Activated naive CD8-positive, alpha-beta T cell treated with anti-CD3 and anti-CD28 coated beads, Interleukin-2, amount 10 ng/mL, durations not matched to agents 7 days and 5 days (primary cell): Measurements from ENCODE around the gene EEA1. TPM values are rescaled to one million over a fixed set of nuclear protein-coding genes. Genes with fewer than 3 reads are reported as not detected.

Experiments
- ATAC-seq: fragments of 150-1000 bp; cut with Tn5 transposase; one replicate; pipeline ENCODE4 v1.10.0; 2021; ENCODE audit warnings: low read depth, moderate library complexity
- POLR2A ChIA-PET: fragments of 350-600 bp; sonication (Branson Sonifier 250); formaldehyde crosslinking; loops from one replicate; lab custom pipeline; 2021; ENCODE audit warnings: antibody characterized with exemption; lab: Charles Lee
- DNase-seq: peaks from one replicate; pipeline ENCODE4 v3.0.0; 2021
- H3K27ac Mint-ChIP-seq: one replicate; pipeline ENCODE4 v1.8.0; 2022; ENCODE audit warnings: mild to moderate bottlenecking, mixed read lengths
- H3K27me3 Mint-ChIP-seq: one replicate; pipeline ENCODE4 v1.8.0; 2022; ENCODE audit warnings: mild to moderate bottlenecking, moderate library complexity, mixed read lengths
- H3K36me3 Mint-ChIP-seq: one replicate; pipeline ENCODE4 v1.8.0; 2021; ENCODE audit warnings: mild to moderate bottlenecking, mixed read lengths
- H3K4me1 Mint-ChIP-seq: one replicate; pipeline ENCODE4 v1.8.0; 2021; ENCODE audit warnings: mixed read lengths
- H3K4me3 Mint-ChIP-seq: one replicate; pipeline ENCODE4 v1.8.0; 2022; ENCODE audit warnings: mild to moderate bottlenecking, moderate library complexity, mixed read lengths
- H3K9me3 Mint-ChIP-seq: one replicate; pipeline ENCODE4 v1.8.0; 2021; ENCODE audit warnings: mixed read lengths
- total RNA-seq, 2 experiments: library from RNA; stranded (reverse); gene quantifications; one replicate each; pipeline ENCODE4 v1.2.3, GENCODE V29; 2021

Gene EEA1
- total RNA-seq, 2 experiments from 2014 or later = 15.4 to 16.0 TPM

DNA sequence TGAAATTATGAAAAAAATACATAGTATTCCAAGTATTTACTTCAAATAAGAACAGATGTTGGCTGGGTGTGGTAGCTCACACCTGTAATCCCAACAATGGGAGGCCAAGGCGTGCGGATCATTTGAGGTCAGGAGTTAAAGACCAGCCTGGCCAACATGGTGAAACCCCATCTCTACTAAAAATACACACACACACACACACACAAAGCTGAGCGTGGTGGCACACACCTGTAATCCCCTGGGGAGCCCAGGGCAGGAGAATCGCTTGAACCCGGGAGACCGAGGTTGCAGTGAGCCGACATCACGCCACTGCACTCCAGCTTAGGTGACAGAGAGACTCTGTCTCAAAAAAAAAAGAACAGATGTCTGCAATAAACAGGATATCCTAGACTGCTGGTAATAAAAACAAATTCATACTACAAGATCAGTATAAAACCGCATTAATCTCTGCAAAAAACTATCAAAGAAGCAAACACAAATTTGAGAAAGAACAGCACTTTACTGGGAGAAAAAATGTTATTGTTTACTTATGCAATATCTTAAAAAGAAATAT lies 23.8 kb downstream of the EEA1 start:
- DNase-seq (no peak), ATAC-seq (no peak)
- Mint-ChIP-seq H3K36me3 (peaks cover 27% of the 10 kb centered on the region), H3K4me3 (no peak overlapping the region), H3K4me1 (peaks cover 19% of the 10 kb centered on the region), H3K27me3 (no peaks in the 10 kb centered on the region), H3K9me3 (peaks cover 1% of the 10 kb centered on the region), H3K27ac (no peak overlapping the region)
- POLR2A ChIA-PET = interaction anchor here (1.5 kb wide), 1 partner anchor 23 kb away, joined by 5 read pairs; the partner anchor contains the start of gene EEA1

DNA sequence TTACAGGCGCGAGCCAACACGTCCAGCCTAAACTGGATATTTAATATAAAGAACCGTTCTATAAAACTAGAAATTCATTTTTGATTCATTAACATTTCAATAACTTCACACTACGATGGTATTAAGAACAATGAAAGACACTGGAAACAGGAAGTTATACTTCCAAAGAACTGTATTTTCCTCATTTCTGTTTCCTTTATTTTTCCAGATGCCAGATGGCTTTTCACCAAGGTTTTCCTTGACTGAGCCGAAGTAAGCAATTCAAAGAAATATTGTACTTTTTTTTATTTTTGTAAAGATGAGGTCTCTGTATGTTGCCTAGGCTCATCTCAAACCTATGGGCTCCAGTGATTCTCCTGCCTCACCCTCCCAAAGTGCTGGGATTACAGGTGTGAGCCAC lies 28.2 kb downstream of the EEA1 start:
- DNase-seq (no peak), ATAC-seq (no peak)
- Mint-ChIP-seq H3K9me3 (peaks cover 2% of the 10 kb centered on the region), H3K27ac (no peak overlapping the region), H3K36me3 (peaks cover 22% of the 10 kb centered on the region), H3K4me1 (peaks cover 17% of the 10 kb centered on the region), H3K27me3 (no peaks in the 10 kb centered on the region), H3K4me3 (no peak overlapping the region)
- POLR2A ChIA-PET = no interaction called here

DNA sequence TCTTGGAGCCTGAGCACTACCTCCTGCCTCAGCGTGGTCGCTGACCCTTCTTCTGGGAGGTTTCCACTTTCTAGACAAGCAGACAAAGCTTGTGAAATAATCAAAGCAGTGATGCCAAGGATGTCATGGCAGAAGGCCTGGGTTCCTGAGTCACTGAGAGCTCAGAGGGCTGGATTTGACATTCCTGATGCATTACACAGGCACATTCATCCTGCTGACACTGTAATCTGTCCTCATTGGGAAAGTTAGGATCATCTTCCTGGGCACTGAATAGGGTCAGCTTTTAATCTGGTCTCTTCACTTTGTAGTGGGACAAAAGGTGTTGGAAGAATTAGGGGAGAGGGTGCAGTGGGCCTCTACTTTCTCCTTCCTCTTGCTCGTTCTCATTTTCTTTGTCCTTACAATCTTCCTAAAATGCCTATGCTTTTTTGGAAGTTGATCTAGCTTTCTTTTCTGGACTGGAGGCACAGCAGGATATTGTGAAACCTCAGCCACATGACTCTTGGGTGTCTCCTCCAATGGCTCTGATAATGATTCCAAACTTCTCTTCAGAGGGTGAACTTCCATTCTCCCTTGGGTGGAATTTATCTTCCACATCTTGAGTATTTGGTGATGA lies 29.6 kb downstream of the EEA1 start:
- H3K9me3 Mint-ChIP-seq = peaks cover 2% of the 10 kb centered on the region
- no peaks in the 10 kb centered on the region for H3K27me3 Mint-ChIP-seq
- H3K4me3 Mint-ChIP-seq = no peak overlapping the region
- peaks cover 14% of the 10 kb centered on the region for H3K4me1 Mint-ChIP-seq
- DNase-seq = no peak
- H3K36me3 Mint-ChIP-seq = peaks cover 22% of the 10 kb centered on the region
- no peak for ATAC-seq
- no peak overlapping the region for H3K27ac Mint-ChIP-seq
- POLR2A ChIA-PET = no interaction called here

- H3K27me3 Mint-ChIP-seq = no peaks in the 10 kb centered on the region
- H3K9me3 Mint-ChIP-seq = peaks cover 2% of the 10 kb centered on the region
- POLR2A ChIA-PET = no interaction called here
- H3K36me3 Mint-ChIP-seq = peaks cover 17% of the 10 kb centered on the region
- DNase-seq (no peak), ATAC-seq (no peak)
- H3K4me3 Mint-ChIP-seq = no peak overlapping the region
- peaks cover 14% of the 10 kb centered on the region for H3K4me1 Mint-ChIP-seq
- peak overlapping the region; percentile 3 for H3K27ac Mint-ChIP-seq
These were observed 30.3 kb downstream of the EEA1 start for GRCh38 chr12:92898755-92899154.

DNA sequence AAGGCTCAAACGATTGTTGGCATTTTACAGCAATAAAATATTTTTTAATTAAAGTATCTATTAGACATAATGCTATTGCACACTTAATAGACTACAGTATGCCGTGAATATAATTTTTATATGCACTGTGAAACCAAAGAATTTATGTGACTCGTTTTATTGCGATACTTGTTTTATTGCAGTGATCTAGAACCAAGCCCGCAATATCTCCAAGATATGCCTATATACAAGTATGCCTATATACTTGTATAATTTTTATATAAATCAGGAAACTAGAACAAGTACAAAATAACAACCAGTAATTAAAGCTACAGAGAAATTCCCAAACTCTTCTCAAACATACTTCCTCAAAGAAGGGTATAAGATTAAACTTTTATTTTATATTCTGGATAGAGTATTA lies 31.3 kb downstream of the EEA1 start:
- peaks cover 14% of the 10 kb centered on the region for H3K4me1 Mint-ChIP-seq
- peaks cover 2% of the 10 kb centered on the region for H3K9me3 Mint-ChIP-seq
- no peaks in the 10 kb centered on the region for H3K27me3 Mint-ChIP-seq
- H3K36me3 Mint-ChIP-seq = peaks cover 16% of the 10 kb centered on the region
- H3K27ac Mint-ChIP-seq = no peak overlapping the region
- H3K4me3 Mint-ChIP-seq = no peak overlapping the region
- DNase-seq = no peak
- POLR2A ChIA-PET = no interaction called here
- ATAC-seq = no peak

GRCh38 chr12:92890601-92891106 lies 38.4 kb downstream of the EEA1 start:
- H3K27ac Mint-ChIP-seq = no peak overlapping the region
- H3K4me3 Mint-ChIP-seq = no peak overlapping the region
- ATAC-seq (no peak), DNase-seq (no peak)
- H3K4me1 Mint-ChIP-seq = no peaks in the 10 kb centered on the region
- POLR2A ChIA-PET = no interaction called here
- no peaks in the 10 kb centered on the region for H3K27me3 Mint-ChIP-seq
- H3K36me3 Mint-ChIP-seq = peaks cover 31% of the 10 kb centered on the region
- H3K9me3 Mint-ChIP-seq = no peaks in the 10 kb centered on the region

DNA sequence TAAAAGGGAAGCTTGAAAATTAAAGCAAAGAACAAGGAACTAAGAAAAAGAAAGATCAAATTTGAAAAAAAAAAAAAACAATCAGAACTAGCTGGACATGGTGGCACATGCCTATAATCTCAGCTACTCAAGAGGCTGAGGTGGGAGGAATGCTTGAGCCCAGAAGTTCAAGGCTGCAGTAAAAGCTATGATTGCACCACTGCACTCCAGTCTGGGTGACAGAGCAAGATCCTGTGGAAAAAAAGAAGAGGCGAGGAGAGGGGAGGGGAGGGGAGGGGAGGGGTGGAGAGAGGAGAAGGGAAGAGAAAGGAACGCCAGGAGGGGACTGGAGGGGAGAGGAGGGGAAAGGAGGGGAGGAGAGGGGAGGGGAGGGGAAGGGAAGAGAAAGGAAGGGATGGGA lies 43.0 kb downstream of the EEA1 start:
- DNase-seq (no peak), ATAC-seq (no peak)
- H3K36me3 Mint-ChIP-seq = peaks cover 46% of the 10 kb centered on the region
- H3K27me3 Mint-ChIP-seq = no peaks in the 10 kb centered on the region
- H3K27ac Mint-ChIP-seq = no peak overlapping the region
- H3K9me3 Mint-ChIP-seq = peaks cover 2% of the 10 kb centered on the region
- POLR2A ChIA-PET = no interaction called here
- H3K4me1 Mint-ChIP-seq = peaks cover 2% of the 10 kb centered on the region
- no peak overlapping the region for H3K4me3 Mint-ChIP-seq

- peaks cover 2% of the 10 kb centered on the region for H3K4me1 Mint-ChIP-seq
- DNase-seq (no peak), ATAC-seq (no peak)
- POLR2A ChIA-PET = no interaction called here
- H3K9me3 Mint-ChIP-seq = peaks cover 2% of the 10 kb centered on the region
- peaks cover 48% of the 10 kb centered on the region for H3K36me3 Mint-ChIP-seq
- no peak overlapping the region for H3K4me3 Mint-ChIP-seq
- no peak overlapping the region for H3K27ac Mint-ChIP-seq
- H3K27me3 Mint-ChIP-seq = no peaks in the 10 kb centered on the region
These were observed 49.3 kb downstream of the EEA1 start for GRCh38 chr12:92879698-92880322.

DNA sequence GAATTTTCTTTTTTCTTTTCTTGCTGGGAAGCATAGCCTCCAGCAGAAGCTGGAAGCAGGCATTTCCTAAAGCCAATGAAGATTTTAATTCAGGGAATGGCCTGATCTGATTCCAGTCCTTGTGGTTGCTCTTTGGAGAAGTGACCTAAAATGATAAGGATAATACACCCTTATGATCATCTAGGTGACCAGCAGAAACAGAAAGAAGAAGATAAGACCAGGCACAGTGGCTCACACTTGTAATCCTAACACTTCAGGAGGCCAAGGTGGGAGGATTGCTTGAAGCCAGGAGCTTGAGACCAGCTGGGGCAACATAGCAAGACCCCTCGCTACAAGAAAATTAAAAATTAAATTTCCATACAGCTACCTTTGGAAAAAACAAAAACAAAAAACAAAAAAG lies 51.2 kb downstream of the EEA1 start:
- H3K27me3 Mint-ChIP-seq = no peaks in the 10 kb centered on the region
- POLR2A ChIA-PET = no interaction called here
- H3K9me3 Mint-ChIP-seq = no peaks in the 10 kb centered on the region
- peaks cover 35% of the 10 kb centered on the region for H3K36me3 Mint-ChIP-seq
- DNase-seq = no peak
- no peak overlapping the region for H3K4me3 Mint-ChIP-seq
- H3K4me1 Mint-ChIP-seq = peaks cover 3% of the 10 kb centered on the region
- ATAC-seq = no peak
- H3K27ac Mint-ChIP-seq = no peak overlapping the region

- H3K9me3 Mint-ChIP-seq = no peaks in the 10 kb centered on the region
- peaks cover 35% of the 10 kb centered on the region for H3K36me3 Mint-ChIP-seq
- ATAC-seq = no peak
These were observed 52.6 kb downstream of the EEA1 start for GRCh38 chr12:92876496-92876895.

DNA sequence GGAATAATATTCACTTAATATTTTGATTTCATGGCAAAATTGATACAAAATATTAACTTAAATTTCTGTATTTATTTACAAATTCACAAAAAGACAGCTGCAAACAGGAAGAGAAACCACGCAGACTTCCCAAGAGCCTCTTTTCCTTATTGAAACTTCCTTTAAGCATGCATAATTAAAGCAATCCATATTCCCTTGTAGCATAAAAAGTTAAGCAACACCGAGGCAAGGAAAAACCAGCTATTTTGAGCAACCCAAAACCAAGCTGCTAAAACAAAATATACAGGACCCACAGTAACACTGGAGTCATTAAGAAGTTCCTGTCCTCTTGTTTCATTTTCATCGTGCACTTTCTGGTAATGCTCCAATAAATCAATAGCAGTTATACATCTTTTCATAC lies 58.0 kb downstream of the EEA1 start:
- Mint-ChIP-seq H3K36me3 (peaks cover 7% of the 10 kb centered on the region), H3K27ac (no peak overlapping the region), H3K9me3 (no peaks in the 10 kb centered on the region), H3K27me3 (no peaks in the 10 kb centered on the region), H3K4me3 (no peak overlapping the region), H3K4me1 (peaks cover 5% of the 10 kb centered on the region)
- POLR2A ChIA-PET = no interaction called here
- ATAC-seq (no peak), DNase-seq (no peak)

More at GRCh38 chr12:92876496-92876895, 52.6 kb downstream of the EEA1 start:
- no peak overlapping the region for H3K27ac Mint-ChIP-seq
- H3K4me1 Mint-ChIP-seq = peaks cover 3% of the 10 kb centered on the region
- no peaks in the 10 kb centered on the region for H3K27me3 Mint-ChIP-seq
- DNase-seq = no peak
- H3K4me3 Mint-ChIP-seq = no peak overlapping the region
- POLR2A ChIA-PET = interaction anchor here (0.6 kb wide), 1 partner anchor 187 kb away, joined by 4 read pairs; no protein-coding TSS in a partner anchor

GRCh38 chr12:92866418-92866817 lies 62.7 kb downstream of the EEA1 start:
- POLR2A ChIA-PET = interaction anchor here (0.7 kb wide), 1 partner anchor 40 kb away, joined by 3 read pairs; no protein-coding TSS in a partner anchor
- peaks cover 5% of the 10 kb centered on the region for H3K4me1 Mint-ChIP-seq
- H3K9me3 Mint-ChIP-seq = no peaks in the 10 kb centered on the region
- peaks cover 18% of the 10 kb centered on the region for H3K36me3 Mint-ChIP-seq
- H3K27ac Mint-ChIP-seq = no peak overlapping the region
- DNase-seq = no peak
- no peaks in the 10 kb centered on the region for H3K27me3 Mint-ChIP-seq
- no peak for ATAC-seq
- no peak overlapping the region for H3K4me3 Mint-ChIP-seq

DNA sequence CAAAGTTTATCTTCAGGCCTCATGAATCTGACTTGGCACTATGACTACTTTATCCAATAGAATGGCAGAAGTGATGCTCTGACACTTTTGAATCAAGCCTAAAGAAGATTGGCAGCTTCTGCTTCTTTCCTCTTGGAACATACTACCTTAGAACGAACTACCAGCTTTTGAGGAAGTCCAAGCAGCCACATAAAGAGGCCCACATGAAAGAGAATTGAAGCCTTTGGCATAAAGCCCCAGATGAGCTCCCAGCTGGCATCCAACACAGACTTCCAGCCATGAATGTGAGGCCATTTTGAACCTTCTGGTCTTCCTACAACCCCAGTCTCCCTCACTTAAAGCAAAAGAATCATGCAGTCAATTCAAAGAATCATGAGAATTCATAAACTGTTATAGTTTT lies 65.8 kb downstream of the EEA1 start:
- H3K9me3 Mint-ChIP-seq = no peaks in the 10 kb centered on the region
- DNase-seq = no peak
- H3K36me3 Mint-ChIP-seq = peaks cover 37% of the 10 kb centered on the region
- H3K27me3 Mint-ChIP-seq = no peaks in the 10 kb centered on the region
- POLR2A ChIA-PET = no interaction called here
- no peak overlapping the region for H3K27ac Mint-ChIP-seq
- H3K4me1 Mint-ChIP-seq = peaks cover 3% of the 10 kb centered on the region
- ATAC-seq = no peak
- H3K4me3 Mint-ChIP-seq = no peak overlapping the region

DNA sequence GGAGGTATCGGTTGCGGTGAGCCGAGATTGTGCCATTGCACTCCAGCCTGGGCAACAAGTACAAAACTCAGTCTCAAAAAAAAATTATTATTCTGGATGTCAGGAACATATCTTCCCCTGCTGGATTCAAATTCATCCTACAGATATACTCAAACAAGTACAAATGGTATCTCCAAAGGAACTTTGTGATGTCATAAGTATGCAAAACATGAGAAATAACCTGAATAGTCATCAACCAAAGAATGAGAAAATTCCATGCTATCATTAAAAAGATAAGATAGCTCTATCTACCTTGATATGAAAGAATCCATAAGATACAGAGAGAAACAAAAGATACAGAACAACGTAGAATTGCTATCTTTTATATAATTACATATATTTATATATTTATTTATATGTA lies 67.7 kb downstream of the EEA1 start:
- H3K27ac Mint-ChIP-seq = no peak overlapping the region
- peaks cover 42% of the 10 kb centered on the region for H3K36me3 Mint-ChIP-seq
- H3K4me1 Mint-ChIP-seq = peaks cover 3% of the 10 kb centered on the region
- DNase-seq (no peak), ATAC-seq (no peak)
- POLR2A ChIA-PET = interaction anchor here (0.9 kb wide), 1 partner anchor 22 kb away, joined by 3 read pairs; no protein-coding TSS in a partner anchor
- H3K27me3 Mint-ChIP-seq = no peaks in the 10 kb centered on the region
- H3K9me3 Mint-ChIP-seq = no peaks in the 10 kb centered on the region
- H3K4me3 Mint-ChIP-seq = no peak overlapping the region
